ENCODE data around the gene ELAVL3.
"Not testable (repeated sequence)": the region's sequence is repeated elsewhere in the genome, so short reads cannot be mapped to it uniquely, and the experiment has no call there.

Gene ELAVL3

GRCh38 chr19:11486661-11487503 lies 6.0 kb upstream of the ELAVL3 start:
- no peak for DNase-seq

- DNase-seq: no peak
These were observed 4.5 kb upstream of the ELAVL3 start for GRCh38 chr19:11485245-11485837.

- DNase-seq: no peak
These were observed 2.7 kb upstream of the ELAVL3 start for GRCh38 chr19:11483366-11484111.

GRCh38 chr19:11482384-11483050 lies 1.7 kb upstream of the ELAVL3 start:
- peak; percentile 88 to 89 for DNase-seq

GRCh38 chr19:11481534-11482383 lies 913 bp upstream of the ELAVL3 start:
- peak; percentile 71 to 72 for DNase-seq

- no peak for DNase-seq
These were observed 740 bp downstream of the ELAVL3 start for GRCh38 chr19:11479898-11480714.

GRCh38 chr19:11479090-11479897 lies 1.6 kb downstream of the ELAVL3 start:
- DNase-seq: peak; percentile 9 to 25

GRCh38 chr19:11478167-11479089 lies 2.4 kb downstream of the ELAVL3 start:
- DNase-seq: no peak

GRCh38 chr19:11475861-11476260 lies 5.0 kb downstream of the ELAVL3 start:
- no peak for DNase-seq

GRCh38 chr19:11475343-11475742 lies 5.5 kb downstream of the ELAVL3 start:
- DNase-seq: not testable (repeated sequence)

GRCh38 chr19:11473725-11474124 lies 7.1 kb downstream of the ELAVL3 start:
- DNase-seq: no peak

GRCh38 chr19:11468266-11468845 lies 12.5 kb downstream of the ELAVL3 start:
- DNase-seq: not testable (repeated sequence)

GRCh38 chr19:11465600-11465999 lies 15.2 kb downstream of the ELAVL3 start:
- no peak for DNase-seq

GRCh38 chr19:11464333-11465265 lies 16.2 kb downstream of the ELAVL3 start:
- DNase-seq: no peak

GRCh38 chr19:11463391-11463790 lies 17.5 kb downstream of the ELAVL3 start:
- DNase-seq: no peak

GRCh38 chr19:11461453-11461852 lies 19.4 kb downstream of the ELAVL3 start:
- DNase-seq: no peak

- DNase-seq: no peak
These were observed 20.6 kb downstream of the ELAVL3 start for GRCh38 chr19:11460207-11460606.

- DNase-seq: not testable (repeated sequence)
These were observed 21.9 kb downstream of the ELAVL3 start for GRCh38 chr19:11458912-11459311.
